GM21526 (cell line): Measurements from ENCODE around the gene KIDINS220.

Experiments
- ATAC-seq: cut with Tn5 transposase; IDR thresholded peaks from one replicate; pipeline ENCODE4 v1.9.1; 2021; ENCODE audit warnings: moderate library complexity; ENCODE audit not compliant: unreplicated experiment, low FRiP score

KIDINS220 gene

DNA sequence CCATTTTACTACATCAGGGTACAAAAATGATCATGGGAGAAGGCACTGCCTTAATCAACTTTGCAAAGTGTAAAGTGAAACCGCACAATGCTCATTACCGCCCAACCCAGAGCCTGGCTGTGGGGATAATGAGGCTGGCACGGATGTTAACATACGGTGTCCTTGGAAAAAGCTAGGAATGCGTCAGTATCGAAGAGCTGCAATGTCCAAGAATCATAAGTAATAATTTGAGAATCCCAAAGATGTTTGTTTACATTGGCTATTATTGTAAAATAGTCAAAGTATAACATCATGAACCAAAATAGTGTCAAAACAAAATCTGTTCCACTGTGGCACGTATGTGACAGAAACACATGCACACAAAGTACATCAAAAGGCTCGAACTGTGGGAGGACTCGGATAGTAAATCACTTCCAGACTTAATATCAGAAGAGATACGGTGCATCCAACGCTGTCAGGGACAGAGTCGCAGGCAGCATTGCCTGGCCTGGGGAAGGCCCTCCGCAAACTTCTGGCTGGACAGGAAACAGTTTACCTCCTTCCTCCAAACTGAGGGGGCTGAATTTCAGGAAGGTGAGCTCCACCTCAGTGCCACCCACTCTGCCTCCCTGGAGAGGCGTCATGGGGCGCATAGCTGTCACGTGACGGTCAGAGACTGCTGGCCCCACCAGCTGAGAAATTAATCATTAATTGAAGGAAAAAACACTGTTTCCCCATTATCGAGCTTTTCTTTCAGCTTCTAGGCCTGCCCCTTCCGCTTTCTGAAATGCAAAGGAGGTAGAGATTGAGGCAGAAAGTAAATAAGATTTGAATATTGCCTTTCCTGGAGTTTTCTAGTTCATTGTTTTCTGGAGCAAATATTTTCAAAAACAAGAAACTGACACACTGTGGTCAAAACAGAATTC lies 157.3 kb downstream of the KIDINS220 start:
- ATAC-seq = no peak

DNA sequence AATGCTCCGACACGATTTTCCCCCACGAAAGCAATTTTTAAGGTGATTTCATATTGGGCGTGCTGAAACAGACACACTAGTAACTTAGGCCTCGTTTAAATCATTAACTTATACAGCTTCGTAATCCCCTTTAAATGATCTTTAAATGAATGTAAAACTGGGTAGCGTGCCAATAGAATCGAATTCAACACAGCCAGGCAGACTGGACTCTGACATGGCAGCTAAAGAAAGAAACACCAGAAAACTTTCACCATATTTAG lies 157.9 kb downstream of the KIDINS220 start:
- no peak for ATAC-seq
